Measurements from ENCODE around the gene STARD3. TPM values are rescaled to one million over a fixed set of nuclear protein-coding genes. Genes with fewer than 3 reads are reported as not detected.

The STARD3 gene
- total RNA-seq, 6 experiments from 2014 or later, result 44.0 to 52.3 (median 46.3) TPM

- Mint-ChIP-seq H3K36me3 (ENCODE audit: low read depth) (peaks cover 4% of the 10 kb centered on the region; the same call in 1 of the 2 replicates), H3K4me3 (no peak overlapping the region)
- DNase-seq, result no peak
Observed at GRCh38 chr17:39679521-39680192, 42.7 kb downstream of the STARD3 start.

GRCh38 chr17:39683295-39683939, 46.5 kb downstream of the STARD3 start:
- Mint-ChIP-seq H3K36me3 (ENCODE audit: low read depth) (peaks cover 12% of the 10 kb centered on the region), H3K27me3 (ENCODE audit: insufficient read depth) (no peaks in the 10 kb centered on the region; the same call in none of the 2 replicates), H3K4me3 (no peak overlapping the region), H3K4me1 (ENCODE audit: low read depth) (peaks cover 13% of the 10 kb centered on the region), H3K27ac (no peak overlapping the region), H3K9me3 (no peaks in the 10 kb centered on the region)
- no peak for DNase-seq
- no peak for TF ChIP-seq CTCF (IDR thresholded peaks at IDR 0.05)

More at GRCh38 chr17:39679521-39680192, 42.7 kb downstream of the STARD3 start:
- no peaks in the 10 kb centered on the region for H3K9me3 Mint-ChIP-seq
- H3K27ac Mint-ChIP-seq, result no peak overlapping the region; the same call in 1 of the 2 replicates
- H3K4me1 Mint-ChIP-seq (ENCODE audit: low read depth), result peaks cover 9% of the 10 kb centered on the region; the same call in 1 of the 2 replicates
- no peak for TF ChIP-seq CTCF (IDR thresholded peaks at IDR 0.05)
- H3K27me3 Mint-ChIP-seq (ENCODE audit: insufficient read depth), result no peaks in the 10 kb centered on the region

- H3K27ac Mint-ChIP-seq, result no peak overlapping the region
- H3K4me3 Mint-ChIP-seq, result no peak overlapping the region
- no peak for TF ChIP-seq CTCF (IDR thresholded peaks at IDR 0.05)
- H3K36me3 Mint-ChIP-seq (ENCODE audit: low read depth), result peaks cover 16% of the 10 kb centered on the region
- no peaks in the 10 kb centered on the region; the same call in none of the 2 replicates for H3K27me3 Mint-ChIP-seq (ENCODE audit: insufficient read depth)
- H3K4me1 Mint-ChIP-seq (ENCODE audit: low read depth), result peaks cover 21% of the 10 kb centered on the region
- H3K9me3 Mint-ChIP-seq, result no peaks in the 10 kb centered on the region
- DNase-seq, result no peak
Observed at GRCh38 chr17:39684369-39685192, 47.6 kb downstream of the STARD3 start.

DNA sequence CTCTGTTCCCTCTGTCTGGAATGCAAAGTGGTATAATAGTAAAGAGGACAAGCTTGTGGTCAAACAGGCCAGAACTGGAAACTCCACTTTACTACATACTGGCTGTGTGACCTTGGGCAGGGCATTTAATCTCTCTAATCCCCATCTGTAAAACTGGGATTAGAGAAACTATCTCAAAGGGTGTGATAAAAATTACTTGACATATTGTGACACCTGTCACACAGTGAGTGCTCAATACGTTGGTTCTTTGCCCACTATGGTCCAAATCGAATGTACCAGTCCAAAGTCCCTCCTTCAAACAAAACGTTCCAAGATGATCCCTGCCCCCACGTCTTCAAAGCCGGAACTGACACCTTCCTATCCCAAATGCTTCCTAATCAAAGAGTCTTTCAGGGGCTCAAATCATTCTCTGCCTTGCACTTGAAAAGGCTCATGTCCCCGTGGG, 50.2 kb downstream of the STARD3 start:
- Mint-ChIP-seq H3K4me3 (peak overlapping the region; percentile 90), H3K9me3 (no peaks in the 10 kb centered on the region), H3K27me3 (ENCODE audit: insufficient read depth) (no peaks in the 10 kb centered on the region; the same call in none of the 2 replicates), H3K27ac (peak overlapping the region; percentile 88; the same call in 1 of the 2 replicates), H3K4me1 (ENCODE audit: low read depth) (peaks cover 21% of the 10 kb centered on the region), H3K36me3 (ENCODE audit: low read depth) (peaks cover 16% of the 10 kb centered on the region)
- DNase-seq, result no peak
- TF ChIP-seq CTCF (IDR thresholded peaks at IDR 0.05), result no peak

All from HFFc6 (cell line).